Neuronal stem cell (in vitro differentiated cells): ENCODE results near the gene MAB21L4.

Source experiments
- DNase-seq: peaks from one replicate; pipeline ENCODE4 v3.0.0-alpha.2; 2013; ENCODE audit warnings: low spot score
- H2AFZ ChIP-seq: one replicate; pipeline ENCODE4 v1.6.1; 2013; ENCODE audit warnings: mild to moderate bottlenecking, low read length, inconsistent platforms
- H2AK5ac ChIP-seq: 2 replicates; pipeline ENCODE4 v1.6.1; 2013; ENCODE audit warnings: low read depth, mild to moderate bottlenecking, inconsistent platforms, low read length, moderate library complexity, mixed read lengths
- H2BK120ac ChIP-seq: 2 replicates; pipeline ENCODE4 v1.6.1; 2013; ENCODE audit warnings: low read depth, mild to moderate bottlenecking, inconsistent platforms, low read length, moderate library complexity, mixed read lengths
- H2BK12ac ChIP-seq: one replicate; pipeline ENCODE4 v1.6.1; 2013; ENCODE audit warnings: low read length, inconsistent platforms
- H2BK15ac ChIP-seq: 2 replicates; pipeline ENCODE4 v1.6.1; 2013; ENCODE audit warnings: mild to moderate bottlenecking, low read length, inconsistent platforms, mixed read lengths
- H2BK5ac ChIP-seq: one replicate; pipeline ENCODE4 v1.6.1; 2013; ENCODE audit warnings: inconsistent platforms, mild to moderate bottlenecking, low read length, moderate library complexity
- H3K14ac ChIP-seq: one replicate; pipeline ENCODE4 v1.6.1; 2013; ENCODE audit warnings: low read length, inconsistent platforms
- H3K18ac ChIP-seq: 2 replicates; pipeline ENCODE4 v1.6.1; 2013; ENCODE audit warnings: low read length, inconsistent platforms
- H3K23ac ChIP-seq: 2 replicates; pipeline ENCODE4 v1.6.1; 2013; ENCODE audit warnings: low read depth, mild to moderate bottlenecking, mixed read lengths, low read length, inconsistent platforms; ENCODE audit not compliant: poor library complexity
- H3K27ac ChIP-seq: replicated peaks from 3 replicates; pipeline ENCODE4 v1.5.1; 2013; ENCODE audit warnings: low read length, inconsistent platforms
- H3K27me3 ChIP-seq, 3 experiments: 2 replicates each; pipeline ENCODE4 v1.6.1; 2013; ENCODE audit warnings: low read length in 3 of 3, mild to moderate bottlenecking in 2 of 3, inconsistent platforms in 1 of 3, low read depth in 1 of 3, mixed read lengths in 1 of 3, moderate library complexity in 1 of 3; ENCODE audit not compliant: control insufficient read depth in 3 of 3, insufficient read depth in 3 of 3
- H3K36me3 ChIP-seq, 2 donors: replicated peaks in 1 of 2; 2 replicates each; pipeline ENCODE4 v1.6.1; 2013; ENCODE audit warnings: low read length in 2 of 2; ENCODE audit not compliant: control insufficient read depth in 2 of 2, insufficient read depth in 2 of 2
- H3K4ac ChIP-seq: 2 replicates; pipeline ENCODE4 v1.6.1; 2013; ENCODE audit warnings: inconsistent platforms, mild to moderate bottlenecking, low read length, moderate library complexity
- H3K4me1 ChIP-seq, 2 donors: 1 replicate in 1 of 2; 2 replicates in 1 of 2; pipeline ENCODE4 v1.6.1; 2013; ENCODE audit warnings: low read length in 2 of 2, low read depth in 1 of 2; ENCODE audit not compliant: control insufficient read depth in 2 of 2, insufficient read depth in 1 of 2
- H3K4me2 ChIP-seq: one replicate; pipeline ENCODE4 v1.6.1; 2013; ENCODE audit warnings: mild to moderate bottlenecking, low read length, inconsistent platforms; ENCODE audit not compliant: insufficient read depth, poor library complexity, severe bottlenecking
- H3K4me3 ChIP-seq, 2 donors: 2 replicates each; pipeline ENCODE4 v1.5.1; 2013; ENCODE audit warnings: low read length in 2 of 2, mild to moderate bottlenecking in 2 of 2, inconsistent platforms in 1 of 2, moderate library complexity in 1 of 2
- H3K79me1 ChIP-seq: one replicate; pipeline ENCODE4 v1.6.1; 2013; ENCODE audit warnings: low read depth, mild to moderate bottlenecking, inconsistent platforms, low read length, moderate library complexity
- H3K9ac ChIP-seq: one replicate; pipeline ENCODE4 v1.6.1; 2013; ENCODE audit warnings: mild to moderate bottlenecking, low read depth, low read length, inconsistent platforms; ENCODE audit not compliant: poor library complexity
- H3K9me3 ChIP-seq, 2 donors: replicated peaks in 1 of 2; 2 replicates each; pipeline versions ENCODE3 to v1.6.1; 2013; ENCODE audit warnings: low read length in 2 of 2, mild to moderate bottlenecking in 2 of 2, inconsistent platforms in 1 of 2, low read depth in 1 of 2, mixed read lengths in 1 of 2, moderate library complexity in 1 of 2; ENCODE audit not compliant: control insufficient read depth in 2 of 2, insufficient read depth in 1 of 2
- H4K8ac ChIP-seq: one replicate; pipeline ENCODE4 v1.6.1; 2013; ENCODE audit warnings: low read depth, mild to moderate bottlenecking, inconsistent platforms, low read length, moderate library complexity
- H4K91ac ChIP-seq: one replicate; pipeline ENCODE4 v1.6.1; 2013; ENCODE audit warnings: low read length, low read depth, mild to moderate bottlenecking, inconsistent platforms; ENCODE audit not compliant: poor library complexity
- WGBS, 2 donors: extraction: QIAGEN DNeasy Blood & Tissue Kit; methylation state at CpG; one replicate each; pipeline ENCODE4 v1.1.7; 2013; ENCODE audit warnings: missing lambda C conversion rate in 2 of 2, mixed read lengths in 1 of 2; ENCODE audit not compliant: insufficient read length in 2 of 2, insufficient replicate concordance in 1 of 2; ENCODE audit errors: extremely low coverage in 2 of 2; 5-methylcytosine and 5-hydroxymethylcytosine counted together

MAB21L4 gene

GRCh38 chr2:240932001-240932723, 36.2 kb upstream of the MAB21L4 start:
- Histone ChIP-seq H2BK120ac (no peak overlapping the region), H3K4me1 (no peaks in the 10 kb centered on the region), H3K9me3 (peaks cover 0 to 6% of the 10 kb centered on the region in 2 donors), H2BK5ac (peak overlapping the region; percentile 13), H3K4me3 (no peak overlapping the region), H3K4ac (peak overlapping the region; percentile 3), H2BK15ac (no peak overlapping the region), H3K23ac (no peak overlapping the region), H4K91ac (no peak overlapping the region), H3K4me2 (no peak overlapping the region), H3K14ac (no peak overlapping the region), H2AFZ (no peak overlapping the region), H3K9ac (peak overlapping the region; percentile 15), H4K8ac (no peak overlapping the region), H2BK12ac (peak overlapping the region; percentile 16), H3K36me3 (no peaks in the 10 kb centered on the region), H3K79me1 (no peaks in the 10 kb centered on the region), H3K27me3 (peaks cover 0 to 57% (median 0%) of the 10 kb centered on the region in 3 experiments), H3K27ac (no peak overlapping the region), H3K18ac (peak overlapping the region; percentile 64), H2AK5ac (peak overlapping the region; percentile 66)
- WGBS, 2 donors: no CpG with 5 or more reads among the region's 21 CpGs
- DNase-seq: no peak

GRCh38 chr2:240931319-240931949, 35.5 kb upstream of the MAB21L4 start:
- no peak for DNase-seq
- H4K91ac ChIP-seq: no peak overlapping the region
- H3K4me2 ChIP-seq: no peak overlapping the region
- H2AK5ac ChIP-seq: peak overlapping the region; percentile 84
- H2BK120ac ChIP-seq: no peak overlapping the region
- no peak overlapping the region for H2AFZ ChIP-seq
- H3K27ac ChIP-seq: no peak overlapping the region
- no peak overlapping the region for H2BK12ac ChIP-seq
- H2BK5ac ChIP-seq: peak overlapping the region; percentile 13
- H3K36me3 ChIP-seq: no peaks in the 10 kb centered on the region
- H3K23ac ChIP-seq: no peak overlapping the region
- no CpG with 5 or more reads among the region's 11 CpGs for WGBS, 2 donors
- H3K4me1 ChIP-seq: no peaks in the 10 kb centered on the region
- no peaks in the 10 kb centered on the region for H3K79me1 ChIP-seq
- H3K14ac ChIP-seq: peak overlapping the region; percentile 99
- H3K9me3 ChIP-seq: no peaks in the 10 kb centered on the region
- peaks cover 0 to 63% (median 0%) of the 10 kb centered on the region in 3 experiments for H3K27me3 ChIP-seq
- no peak overlapping the region for H3K4ac ChIP-seq
- no peak overlapping the region for H4K8ac ChIP-seq
- peak overlapping the region; percentile 15 for H3K18ac ChIP-seq
- no peak overlapping the region for H3K9ac ChIP-seq
- no peak overlapping the region for H3K4me3 ChIP-seq
- H2BK15ac ChIP-seq: no peak overlapping the region

GRCh38 chr2:240930631-240931318, 34.8 kb upstream of the MAB21L4 start:
- WGBS, 2 donors: no CpG with 5 or more reads among the region's 26 CpGs
- peak overlapping the region; percentile 78 for H3K9ac ChIP-seq
- no peak overlapping the region for H3K23ac ChIP-seq
- no peak overlapping the region for H3K4me2 ChIP-seq
- H3K36me3 ChIP-seq: no peaks in the 10 kb centered on the region
- no peak overlapping the region for H3K4ac ChIP-seq
- H2BK5ac ChIP-seq: no peak overlapping the region
- peak overlapping the region; percentile 84 for H2AK5ac ChIP-seq
- H2BK120ac ChIP-seq: no peak overlapping the region
- H3K14ac ChIP-seq: peak overlapping the region; percentile 99
- DNase-seq: no peak
- H2AFZ ChIP-seq: no peak overlapping the region
- peaks cover 0 to 63% (median 0%) of the 10 kb centered on the region in 3 experiments for H3K27me3 ChIP-seq
- H3K18ac ChIP-seq: peak overlapping the region; percentile 15
- no peak overlapping the region for H4K8ac ChIP-seq
- H3K4me1 ChIP-seq: no peaks in the 10 kb centered on the region
- H3K79me1 ChIP-seq: no peaks in the 10 kb centered on the region
- peak overlapping the region; percentile 37 for H2BK15ac ChIP-seq
- no peak overlapping the region for H4K91ac ChIP-seq
- no peak overlapping the region for H2BK12ac ChIP-seq
- no peak overlapping the region for H3K4me3 ChIP-seq
- H3K9me3 ChIP-seq: no peaks in the 10 kb centered on the region
- no peak overlapping the region for H3K27ac ChIP-seq
